OCI-LY7 (cell line): ENCODE results near the gene MAP7D1.

Source experiments
- EZH2phosphoT487 ChIP-seq: fragments of 200-600 bp; sonication (generic); IDR thresholded peaks from 2 replicates; pipeline ENCODE4 v1.6.1; 2018; ENCODE audit warnings: low read depth, borderline replicate concordance, mild to moderate bottlenecking, mixed run types, antibody characterized with exemption, low read length, moderate library complexity, mixed read lengths
- TF ChIP-seq, protein P1 (sequence below): fragments of 200-600 bp; sonication (generic); conservative IDR thresholded peaks from 2 replicates; pipeline ENCODE4 v1.5.1; 2014; ENCODE audit warnings: mild to moderate bottlenecking, antibody characterized with exemption, low read length, moderate library complexity, mixed read lengths

DNA sequence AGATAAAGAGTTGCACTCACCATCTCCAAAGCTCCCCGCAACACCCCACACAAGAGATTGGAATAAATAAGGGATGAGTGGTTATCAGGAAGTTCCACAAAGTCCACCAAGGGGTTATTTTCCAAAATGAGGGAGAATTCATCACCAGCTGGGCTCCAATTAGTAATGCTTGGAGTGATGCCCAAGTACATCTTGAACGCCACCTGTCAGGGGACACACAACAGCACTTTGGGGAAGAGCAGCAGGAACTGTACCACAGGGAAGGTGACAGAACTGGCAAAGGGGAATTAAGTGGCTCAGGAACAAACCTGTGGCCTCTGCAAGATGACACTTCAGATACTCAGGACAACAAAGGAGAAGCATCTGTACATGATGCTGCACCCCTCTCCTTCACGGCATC is 18.2 kb upstream of the MAP7D1 start:
- TF ChIP-seq, protein P1, sequence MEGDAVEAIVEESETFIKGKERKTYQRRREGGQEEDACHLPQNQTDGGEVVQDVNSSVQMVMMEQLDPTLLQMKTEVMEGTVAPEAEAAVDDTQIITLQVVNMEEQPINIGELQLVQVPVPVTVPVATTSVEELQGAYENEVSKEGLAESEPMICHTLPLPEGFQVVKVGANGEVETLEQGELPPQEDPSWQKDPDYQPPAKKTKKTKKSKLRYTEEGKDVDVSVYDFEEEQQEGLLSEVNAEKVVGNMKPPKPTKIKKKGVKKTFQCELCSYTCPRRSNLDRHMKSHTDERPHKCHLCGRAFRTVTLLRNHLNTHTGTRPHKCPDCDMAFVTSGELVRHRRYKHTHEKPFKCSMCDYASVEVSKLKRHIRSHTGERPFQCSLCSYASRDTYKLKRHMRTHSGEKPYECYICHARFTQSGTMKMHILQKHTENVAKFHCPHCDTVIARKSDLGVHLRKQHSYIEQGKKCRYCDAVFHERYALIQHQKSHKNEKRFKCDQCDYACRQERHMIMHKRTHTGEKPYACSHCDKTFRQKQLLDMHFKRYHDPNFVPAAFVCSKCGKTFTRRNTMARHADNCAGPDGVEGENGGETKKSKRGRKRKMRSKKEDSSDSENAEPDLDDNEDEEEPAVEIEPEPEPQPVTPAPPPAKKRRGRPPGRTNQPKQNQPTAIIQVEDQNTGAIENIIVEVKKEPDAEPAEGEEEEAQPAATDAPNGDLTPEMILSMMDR: no peak
- TF ChIP-seq EZH2phosphoT487: no peak
